GM12801 (cell line): ENCODE data around the gene UBE3C.

Experiments
- TF ChIP-seq, protein P1 (sequence below): IDR thresholded peaks from one replicate; pipeline ENCODE4 v1.5.1; 2011; ENCODE audit warnings: control low read depth; ENCODE audit not compliant: insufficient read length; ENCODE audit errors: extremely low read depth

The UBE3C gene

GRCh38 chr7:157266272-157266671 is 127.5 kb downstream of the UBE3C start:
- TF ChIP-seq, protein P1, sequence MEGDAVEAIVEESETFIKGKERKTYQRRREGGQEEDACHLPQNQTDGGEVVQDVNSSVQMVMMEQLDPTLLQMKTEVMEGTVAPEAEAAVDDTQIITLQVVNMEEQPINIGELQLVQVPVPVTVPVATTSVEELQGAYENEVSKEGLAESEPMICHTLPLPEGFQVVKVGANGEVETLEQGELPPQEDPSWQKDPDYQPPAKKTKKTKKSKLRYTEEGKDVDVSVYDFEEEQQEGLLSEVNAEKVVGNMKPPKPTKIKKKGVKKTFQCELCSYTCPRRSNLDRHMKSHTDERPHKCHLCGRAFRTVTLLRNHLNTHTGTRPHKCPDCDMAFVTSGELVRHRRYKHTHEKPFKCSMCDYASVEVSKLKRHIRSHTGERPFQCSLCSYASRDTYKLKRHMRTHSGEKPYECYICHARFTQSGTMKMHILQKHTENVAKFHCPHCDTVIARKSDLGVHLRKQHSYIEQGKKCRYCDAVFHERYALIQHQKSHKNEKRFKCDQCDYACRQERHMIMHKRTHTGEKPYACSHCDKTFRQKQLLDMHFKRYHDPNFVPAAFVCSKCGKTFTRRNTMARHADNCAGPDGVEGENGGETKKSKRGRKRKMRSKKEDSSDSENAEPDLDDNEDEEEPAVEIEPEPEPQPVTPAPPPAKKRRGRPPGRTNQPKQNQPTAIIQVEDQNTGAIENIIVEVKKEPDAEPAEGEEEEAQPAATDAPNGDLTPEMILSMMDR = no peak

- TF ChIP-seq, protein P1 = no peak
These were observed 128.8 kb downstream of the UBE3C start for GRCh38 chr7:157267516-157267915.

DNA sequence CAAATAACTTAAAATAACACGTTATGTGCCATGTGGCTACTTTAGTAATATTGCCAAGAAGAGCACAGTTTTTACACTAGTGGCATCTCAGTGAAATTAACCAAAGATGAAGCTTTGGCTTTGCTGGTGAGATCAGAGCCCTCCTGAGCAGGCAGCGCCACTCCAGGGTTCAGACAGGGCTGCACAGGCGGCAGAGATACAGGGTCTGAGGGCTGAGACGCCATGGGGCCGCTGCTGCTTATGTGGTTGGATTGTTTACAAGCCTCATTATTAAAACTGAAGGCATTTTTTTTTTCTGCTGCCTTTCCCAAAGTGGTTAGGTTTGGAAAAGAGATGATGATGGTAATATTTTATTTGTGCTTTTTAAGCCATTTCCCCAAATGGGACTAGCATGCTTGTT is 129.2 kb downstream of the UBE3C start:
- TF ChIP-seq, protein P1 = no peak

DNA sequence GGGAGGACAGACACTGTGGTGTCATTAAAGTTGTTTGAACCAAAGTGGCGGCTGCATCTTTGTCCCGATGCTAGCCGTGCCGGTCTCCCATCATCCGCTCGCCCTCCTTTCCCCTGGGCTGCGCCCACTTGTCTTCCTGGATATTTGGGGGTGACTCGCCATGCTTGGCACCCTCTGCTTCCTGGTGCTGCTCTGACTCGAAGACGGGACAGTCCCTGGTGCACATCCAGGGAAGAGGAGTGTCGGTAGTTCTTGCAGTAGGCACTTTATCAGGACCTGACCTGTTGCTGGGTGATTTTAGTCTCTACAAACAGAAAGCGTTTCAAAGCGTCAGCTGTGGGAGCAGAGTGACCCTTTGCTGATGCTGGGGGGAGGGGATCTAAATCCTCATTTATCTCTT is 129.8 kb downstream of the UBE3C start:
- TF ChIP-seq, protein P1 = no peak

DNA sequence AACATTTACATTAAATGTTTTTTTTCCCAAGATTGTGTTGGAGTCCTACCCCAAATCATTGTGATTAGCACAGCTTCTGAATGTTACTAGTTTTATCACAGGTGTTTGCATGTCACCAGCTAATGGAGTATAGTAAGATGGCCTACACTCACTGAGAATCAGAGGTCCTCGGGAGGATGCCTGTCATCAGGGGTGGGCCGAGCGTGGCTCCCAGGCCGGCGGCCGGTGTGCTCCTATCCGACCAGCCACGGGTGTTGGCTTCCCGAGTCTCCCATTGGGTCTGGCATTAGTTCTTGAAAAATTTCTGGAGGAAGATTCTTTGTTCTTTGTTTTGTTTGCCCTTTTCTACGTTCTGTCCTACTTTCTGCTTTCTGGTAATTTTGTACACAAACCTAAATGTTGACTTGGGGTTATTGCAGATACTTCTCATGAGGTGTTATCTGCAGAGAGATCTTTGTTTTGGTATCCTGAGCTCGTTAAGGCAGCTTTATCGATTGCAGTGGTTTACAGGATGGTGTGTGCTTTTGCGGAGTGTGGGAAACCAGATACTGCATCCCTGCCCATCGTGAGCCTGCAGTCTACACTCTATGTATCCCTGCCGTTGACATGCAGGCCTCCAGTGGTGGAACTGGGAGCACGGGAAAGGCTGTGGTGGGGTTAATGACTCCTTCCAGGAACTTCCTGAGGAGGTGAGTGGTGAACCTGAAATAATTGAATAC is 130.8 kb downstream of the UBE3C start:
- TF ChIP-seq, protein P1 = no peak

GRCh38 chr7:157270060-157270444 is 131.3 kb downstream of the UBE3C start:
- TF ChIP-seq, protein P1 = no peak

- TF ChIP-seq, protein P1 = no peak
These were observed 132.7 kb downstream of the UBE3C start for GRCh38 chr7:157271315-157271990.
